HL-60 (cell line): ENCODE measurements around the gene SIX1.

ENCODE experiments used
- CTCF ChIP-seq: IDR thresholded peaks from one replicate; pipeline ENCODE4 v1.5.1; 2011; ENCODE audit warnings: low read length, control low read depth, inconsistent platforms; ENCODE audit not compliant: insufficient read depth
- GABPA ChIP-seq: IDR thresholded peaks from 2 replicates; pipeline ENCODE4 v1.6.1; 2012; ENCODE audit warnings: low read depth
- POLR2AphosphoS5 ChIP-seq: IDR thresholded peaks from 2 replicates; pipeline ENCODE4 v1.6.1; 2012; ENCODE audit warnings: low read depth
- SPI1 ChIP-seq: IDR thresholded peaks from 2 replicates; pipeline ENCODE4 v1.6.1; 2012; ENCODE audit warnings: low read depth, mild to moderate bottlenecking, borderline replicate concordance
- TF ChIP-seq, protein P1 (sequence below): IDR thresholded peaks from 2 replicates; pipeline ENCODE4 v1.6.1; 2012; ENCODE audit warnings: low read depth; ENCODE audit not compliant: insufficient replicate concordance

- TF ChIP-seq POLR2AphosphoS5: no peak
- TF ChIP-seq CTCF: no peak
- TF ChIP-seq, protein P1, sequence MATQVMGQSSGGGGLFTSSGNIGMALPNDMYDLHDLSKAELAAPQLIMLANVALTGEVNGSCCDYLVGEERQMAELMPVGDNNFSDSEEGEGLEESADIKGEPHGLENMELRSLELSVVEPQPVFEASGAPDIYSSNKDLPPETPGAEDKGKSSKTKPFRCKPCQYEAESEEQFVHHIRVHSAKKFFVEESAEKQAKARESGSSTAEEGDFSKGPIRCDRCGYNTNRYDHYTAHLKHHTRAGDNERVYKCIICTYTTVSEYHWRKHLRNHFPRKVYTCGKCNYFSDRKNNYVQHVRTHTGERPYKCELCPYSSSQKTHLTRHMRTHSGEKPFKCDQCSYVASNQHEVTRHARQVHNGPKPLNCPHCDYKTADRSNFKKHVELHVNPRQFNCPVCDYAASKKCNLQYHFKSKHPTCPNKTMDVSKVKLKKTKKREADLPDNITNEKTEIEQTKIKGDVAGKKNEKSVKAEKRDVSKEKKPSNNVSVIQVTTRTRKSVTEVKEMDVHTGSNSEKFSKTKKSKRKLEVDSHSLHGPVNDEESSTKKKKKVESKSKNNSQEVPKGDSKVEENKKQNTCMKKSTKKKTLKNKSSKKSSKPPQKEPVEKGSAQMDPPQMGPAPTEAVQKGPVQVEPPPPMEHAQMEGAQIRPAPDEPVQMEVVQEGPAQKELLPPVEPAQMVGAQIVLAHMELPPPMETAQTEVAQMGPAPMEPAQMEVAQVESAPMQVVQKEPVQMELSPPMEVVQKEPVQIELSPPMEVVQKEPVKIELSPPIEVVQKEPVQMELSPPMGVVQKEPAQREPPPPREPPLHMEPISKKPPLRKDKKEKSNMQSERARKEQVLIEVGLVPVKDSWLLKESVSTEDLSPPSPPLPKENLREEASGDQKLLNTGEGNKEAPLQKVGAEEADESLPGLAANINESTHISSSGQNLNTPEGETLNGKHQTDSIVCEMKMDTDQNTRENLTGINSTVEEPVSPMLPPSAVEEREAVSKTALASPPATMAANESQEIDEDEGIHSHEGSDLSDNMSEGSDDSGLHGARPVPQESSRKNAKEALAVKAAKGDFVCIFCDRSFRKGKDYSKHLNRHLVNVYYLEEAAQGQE: no peak
- no peak for TF ChIP-seq GABPA
- TF ChIP-seq SPI1: no peak
Observed at GRCh38 chr14:60643463-60644314, 5.6 kb downstream of the SIX1 start.
